GM12878 (cell line): Measurements from ENCODE around the gene ITGAV. TPM values are rescaled to one million over a fixed set of nuclear protein-coding genes. Genes with fewer than 3 reads are reported as not detected.

ENCODE experiments used
- ATAC-seq: fragments of 200-7000 bp; cut with Tn5 transposase; 3 replicates; pipeline ENCODE4 v1.9.1; 2020; ENCODE audit warnings: mild to moderate bottlenecking, moderate library complexity
- BruUV-seq: library from RNA; stranded (reverse); fragments of 400-500 nt; replicated peaks from 2 replicates; lab custom pipeline; 2021; lab: Mats Ljungman, UMichigan
- CTCF ChIA-PET: fragments of 300-600 bp; sonication (Branson Sonifier 250); formaldehyde crosslinking; extraction: SDS; loops from one replicate; lab custom pipeline; 2021; ENCODE audit warnings: inconsistent platforms; lab: Yijun Ruan, JAX
- POLR2A ChIA-PET: fragments of 350-600 bp; formaldehyde crosslinking; extraction: SDS; loops from one replicate; lab custom pipeline; 2021; ENCODE audit warnings: inconsistent platforms; lab: Charles Lee
- RAD21 ChIA-PET: fragments of 300-600 bp; sonication (Branson Sonifier 250); formaldehyde crosslinking; loops from one replicate; lab custom pipeline; 2023; ENCODE audit warnings: antibody characterized with exemption; ENCODE audit not compliant: unreplicated experiment; lab: Charles Lee
- SMC1A ChIA-PET: fragments of 300-600 bp; sonication (Branson Sonifier 250); formaldehyde crosslinking; loops from one replicate; lab custom pipeline; 2023; ENCODE audit not compliant: unreplicated experiment, uncharacterized antibody; lab: Charles Lee
- DNase-seq: peaks from one replicate; pipeline ENCODE4 v3.0.0-alpha.2; 2011; ENCODE audit warnings: low read depth, low spot score
- FAIRE-seq: peaks from 3 replicates; lab custom pipeline; 2011; peaks lifted over from hg19 to GRCh38; lab: Jason Lieb, UNC
- H2AFZ ChIP-seq: 2 replicates; pipeline ENCODE4 v1.6.0; 2011; ENCODE audit warnings: low read depth, low read length, control low read depth; ENCODE audit not compliant: control insufficient read depth
- H3K27ac ChIP-seq: 2 replicates; pipeline ENCODE4 v1.5.1; 2011; ENCODE audit warnings: control low read depth; ENCODE audit not compliant: control insufficient read depth, insufficient read depth
- H3K27me3 ChIP-seq, 2 experiments: replicated peaks in 1 of 2; 2 replicates each; pipeline versions ENCODE4 v1.6.0 to v1.6.1; 2011; ENCODE audit warnings: low read length in 1 of 2; ENCODE audit not compliant: control insufficient read depth in 2 of 2, insufficient read depth in 2 of 2
- H3K36me3 ChIP-seq, 2 experiments: 2 replicates each; pipeline ENCODE4 v1.5.1; 2011; ENCODE audit warnings: low read length in 1 of 2; ENCODE audit not compliant: control insufficient read depth in 2 of 2, insufficient read depth in 2 of 2
- H3K4me1 ChIP-seq: 2 replicates; pipeline ENCODE4 v1.6.1; 2011; ENCODE audit warnings: mild to moderate bottlenecking, low read length, moderate library complexity, mixed read lengths; ENCODE audit not compliant: control insufficient read depth, insufficient read depth
- H3K4me2 ChIP-seq: 2 replicates; pipeline ENCODE4 v1.6.0; 2011; ENCODE audit warnings: control low read depth; ENCODE audit not compliant: control insufficient read depth, insufficient read depth
- H3K4me3 ChIP-seq: fragments of 200-600 bp; sonication (generic); 2 replicates; pipeline ENCODE4 v1.5.1; 2016
- H3K79me2 ChIP-seq: 2 replicates; pipeline ENCODE4 v1.6.0; 2011; ENCODE audit warnings: low read length; ENCODE audit not compliant: control insufficient read depth, insufficient read depth
- H3K9ac ChIP-seq: 2 replicates; pipeline ENCODE4 v1.8.0; 2011; ENCODE audit warnings: low read length, control low read depth, mixed read lengths; ENCODE audit not compliant: control insufficient read depth, insufficient read depth
- H3K9me3 ChIP-seq: replicated peaks from 3 replicates; pipeline ENCODE4 v1.5.1; 2011; ENCODE audit warnings: mild to moderate bottlenecking, low read length; ENCODE audit not compliant: control insufficient read depth, insufficient read depth
- H4K20me1 ChIP-seq: 2 replicates; pipeline ENCODE4 v1.6.0; 2011; ENCODE audit not compliant: control insufficient read depth, insufficient read depth
- EP300 ChIP-seq, 2 experiments: fragments of 150-350 bp in 1 of 2; IDR thresholded peaks; 2 replicates each; pipeline ENCODE4 v1.6.1; 2011 to 2012; ENCODE audit warnings: low read depth in 2 of 2, low read length in 2 of 2, borderline replicate concordance in 1 of 2, improper control_type of control experiment in 1 of 2, inconsistent platforms in 1 of 2; ENCODE audit not compliant: control insufficient read depth in 1 of 2
- NFIC ChIP-seq: IDR thresholded peaks from 2 replicates; pipeline ENCODE4 v1.6.1; 2012; ENCODE audit warnings: low read depth, mild to moderate bottlenecking, inconsistent platforms, low read length, moderate library complexity
- NFYB ChIP-seq: IDR thresholded peaks from 2 replicates; pipeline ENCODE4 v1.6.1; 2011; ENCODE audit warnings: low read depth, mild to moderate bottlenecking, low read length, improper control_type of control experiment, moderate library complexity; ENCODE audit not compliant: insufficient read depth
- RAD51 ChIP-seq: fragments of 450-650 bp; IDR thresholded peaks from 2 replicates; pipeline ENCODE4 v1.6.1; 2016; ENCODE audit warnings: moderate library complexity, mild to moderate bottlenecking, inconsistent platforms
- ZNF24 ChIP-seq: fragments of 450-650 bp; IDR thresholded peaks from 2 replicates; pipeline ENCODE4 v1.6.1; 2017; ENCODE audit warnings: antibody characterized with exemption, mild to moderate bottlenecking
- ZNF384 ChIP-seq: IDR thresholded peaks from 2 replicates; pipeline ENCODE4 v1.6.1; 2012; ENCODE audit warnings: low read depth, mild to moderate bottlenecking, low read length, improper control_type of control experiment, borderline replicate concordance
- WGBS: methylation state at CpG from one replicate; pipeline ENCODE4 v1.1.6; 2016; ENCODE audit warnings: low lambda C conversion rate; ENCODE audit not compliant: insufficient replicate concordance, insufficient coverage; ENCODE audit errors: missing lambda C conversion rate; 5-methylcytosine and 5-hydroxymethylcytosine counted together
- in situ Hi-C: fragments of 300-500 bp; cut with MboI; formaldehyde crosslinking; loops from 9 replicates; pipeline ENCODE4 v1.14.3; 2018; ENCODE audit warnings: mixed read lengths
- intact Hi-C: fragments of 100-400 bp; cut with micrococcal nuclease; formaldehyde crosslinking; loops from one replicate; pipeline ENCODE4 v1.14.2; 2022; ENCODE audit not compliant: unreplicated experiment
- polyA plus RNA-seq, 11 experiments: library from polyadenylated mRNA; depleted of rRNA in 4 of 11; unstranded in 6 of 11; stranded (reverse) in 5 of 11; fragments of >200 nt; fragmentation: Nextera tagmentation in 4 of 11; fragmentation: Illumina TruSeq in 1 of 11; extraction: Ambion mirVana in 4 of 11; extraction: Trizol in 1 of 11; gene quantifications; 1 replicate in 1 of 11; 2 replicates in 10 of 11; pipeline versions ENCODE4 v1.2.1 to v1.2.3, GENCODE V29; 2011 to 2016; ENCODE audit warnings: inconsistent platforms in 2 of 11, missing spikeins in 2 of 11, low read depth in 1 of 11
- total RNA-seq, 4 experiments: library from RNA; depleted of rRNA in 3 of 4; stranded (reverse); fragments of >200 nt in 3 of 4; fragmentation: Illumina TruSeq in 1 of 4; extraction: Trizol in 1 of 4; gene quantifications; 2 replicates each; pipeline versions ENCODE4 v1.2.1 to v1.2.3, GENCODE V29; 2013 to 2021
- TF ChIP-seq, protein P1 (sequence below): fragments of 450-650 bp; formaldehyde crosslinking; IDR thresholded peaks from 2 replicates; pipeline ENCODE4 v1.4.0; 2020; ENCODE audit warnings: mild to moderate bottlenecking, moderate library complexity

ITGAV gene
- total and polyA plus RNA-seq, 10 of the 15 experiments (the other 5 are each of a cell fraction or from before 2014, with no cell fraction given): 2.1 to 10.8 (median 6.1) TPM

DNA sequence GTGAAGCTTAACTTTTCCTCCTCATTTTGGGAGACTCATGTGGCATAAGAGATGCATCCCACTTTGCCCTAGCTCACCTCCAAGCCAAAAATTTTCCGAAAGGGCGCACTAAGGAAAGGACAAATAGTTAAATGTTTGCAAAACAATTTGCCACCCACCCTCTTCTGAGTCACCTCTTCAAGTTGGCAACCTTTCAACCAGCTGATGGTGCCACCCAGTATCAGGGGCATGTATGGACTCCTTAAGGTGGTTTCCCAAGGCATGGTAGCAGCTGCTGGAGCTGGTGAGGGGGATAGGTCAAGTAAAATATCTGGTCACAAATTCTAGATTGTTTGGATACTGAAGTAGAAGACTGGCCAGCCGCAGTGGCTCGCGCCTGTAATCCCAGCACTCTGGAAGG, 17.2 kb upstream of the ITGAV start:
- Histone ChIP-seq H3K9ac (no peak overlapping the region), H3K36me3 (no peaks in the 10 kb centered on the region), H3K9me3 (no peaks in the 10 kb centered on the region), H3K27me3 (no peaks in the 10 kb centered on the region), H2AFZ (no peak overlapping the region), H3K27ac (no peak overlapping the region)
- ChIA-PET CTCF (interaction anchor here (1.2 kb wide), 1 partner anchor 68 kb away, joined by 4 read pairs; no protein-coding TSS in a partner anchor), RAD21 (interaction anchor here (1.3 kb wide), 1 partner anchor 69 kb away, joined by 3 read pairs; no protein-coding TSS in a partner anchor)
- FAIRE-seq: no peak
- TF ChIP-seq NFIC (no peak), ZNF384 (no peak), NFYB (no peak), RAD51 (no peak), EP300 (IDR thresholded peaks at IDR 0.05; ENCODE audit: borderline replicate concordance in 1 of 2, control insufficient read depth in 1 of 2, low read depth in 2 of 2, low read length in 2 of 2) (no peak), ZNF24 (no peak)
- TF ChIP-seq, protein P1, sequence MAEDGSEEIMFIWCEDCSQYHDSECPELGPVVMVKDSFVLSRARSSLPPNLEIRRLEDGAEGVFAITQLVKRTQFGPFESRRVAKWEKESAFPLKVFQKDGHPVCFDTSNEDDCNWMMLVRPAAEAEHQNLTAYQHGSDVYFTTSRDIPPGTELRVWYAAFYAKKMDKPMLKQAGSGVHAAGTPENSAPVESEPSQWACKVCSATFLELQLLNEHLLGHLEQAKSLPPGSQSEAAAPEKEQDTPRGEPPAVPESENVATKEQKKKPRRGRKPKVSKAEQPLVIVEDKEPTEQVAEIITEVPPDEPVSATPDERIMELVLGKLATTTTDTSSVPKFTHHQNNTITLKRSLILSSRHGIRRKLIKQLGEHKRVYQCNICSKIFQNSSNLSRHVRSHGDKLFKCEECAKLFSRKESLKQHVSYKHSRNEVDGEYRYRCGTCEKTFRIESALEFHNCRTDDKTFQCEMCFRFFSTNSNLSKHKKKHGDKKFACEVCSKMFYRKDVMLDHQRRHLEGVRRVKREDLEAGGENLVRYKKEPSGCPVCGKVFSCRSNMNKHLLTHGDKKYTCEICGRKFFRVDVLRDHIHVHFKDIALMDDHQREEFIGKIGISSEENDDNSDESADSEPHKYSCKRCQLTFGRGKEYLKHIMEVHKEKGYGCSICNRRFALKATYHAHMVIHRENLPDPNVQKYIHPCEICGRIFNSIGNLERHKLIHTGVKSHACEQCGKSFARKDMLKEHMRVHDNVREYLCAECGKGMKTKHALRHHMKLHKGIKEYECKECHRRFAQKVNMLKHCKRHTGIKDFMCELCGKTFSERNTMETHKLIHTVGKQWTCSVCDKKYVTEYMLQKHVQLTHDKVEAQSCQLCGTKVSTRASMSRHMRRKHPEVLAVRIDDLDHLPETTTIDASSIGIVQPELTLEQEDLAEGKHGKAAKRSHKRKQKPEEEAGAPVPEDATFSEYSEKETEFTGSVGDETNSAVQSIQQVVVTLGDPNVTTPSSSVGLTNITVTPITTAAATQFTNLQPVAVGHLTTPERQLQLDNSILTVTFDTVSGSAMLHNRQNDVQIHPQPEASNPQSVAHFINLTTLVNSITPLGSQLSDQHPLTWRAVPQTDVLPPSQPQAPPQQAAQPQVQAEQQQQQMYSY (CRISPR knock-in tag): no peak
- TF ChIP-seq, all 136 proteins: peak for 0
- no peaks in the 10 kb centered on the region for H4K20me1 ChIP-seq
- ChIA-PET POLR2A (no interaction called here), SMC1A (interaction anchor here (0.6 kb wide), 2 partner anchors 11 to 68 kb away, joined by 3 read pairs; no protein-coding TSS in a partner anchor)
- intact Hi-C loops (no loop called here), in situ Hi-C loops (no loop called here)
- H3K4me1 ChIP-seq: no peaks in the 10 kb centered on the region
- no peak overlapping the region for H3K4me2 ChIP-seq
- H3K79me2 ChIP-seq: no peaks in the 10 kb centered on the region
- WGBS: 95% methylated on average over 5 of the region's 5 CpGs
- no peak overlapping the region for H3K4me3 ChIP-seq
- DNase-seq: no peak
- BruUV-seq: no TSS peak
- ATAC-seq: no peak
